CD4-positive, alpha-beta T cell treated with Interleukin-4 for 4 hours (primary cell): ENCODE results near the gene GPHN.

Experiments
- DNase-seq: peaks from one replicate; pipeline ENCODE4 v3.0.0-alpha.2; 2020

The GPHN gene

DNA sequence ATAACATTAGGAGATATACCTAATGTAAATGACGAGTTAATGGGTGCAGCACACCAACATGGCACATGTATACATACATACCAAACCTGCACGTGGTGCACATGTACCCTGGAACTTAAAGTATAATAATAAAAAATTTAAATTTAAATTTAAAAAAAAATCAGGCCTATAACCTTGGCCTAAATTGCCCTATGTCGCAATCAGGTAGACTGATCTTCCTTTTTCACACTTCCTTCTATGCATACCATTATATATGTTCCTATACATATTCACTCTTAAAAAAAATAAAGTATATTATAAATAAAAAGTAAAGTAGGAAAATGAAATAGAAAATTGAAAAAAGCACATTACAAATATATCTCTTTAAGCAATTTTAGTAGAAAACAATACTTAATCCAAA lies 563.6 kb downstream of the GPHN start:
- DNase-seq: no peak

DNA sequence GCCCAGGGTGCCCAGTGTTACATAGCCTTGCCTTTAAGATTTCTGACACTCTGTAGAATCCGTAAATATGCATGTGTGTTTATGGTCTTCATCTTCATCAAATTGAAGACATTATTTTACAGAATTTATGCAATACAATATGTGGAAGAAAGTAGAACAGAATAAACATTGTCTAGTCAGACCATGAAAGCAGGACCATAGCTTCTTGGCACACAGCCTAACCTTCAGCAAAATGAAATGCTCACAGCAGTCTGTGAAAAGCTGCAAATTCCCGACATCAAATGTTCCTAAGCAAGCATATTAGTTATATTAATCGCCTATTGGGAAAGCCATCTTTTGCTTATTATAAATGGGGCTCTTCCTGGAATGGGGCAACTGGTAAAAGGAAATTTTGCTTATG lies 570.0 kb downstream of the GPHN start:
- no peak for DNase-seq

DNA sequence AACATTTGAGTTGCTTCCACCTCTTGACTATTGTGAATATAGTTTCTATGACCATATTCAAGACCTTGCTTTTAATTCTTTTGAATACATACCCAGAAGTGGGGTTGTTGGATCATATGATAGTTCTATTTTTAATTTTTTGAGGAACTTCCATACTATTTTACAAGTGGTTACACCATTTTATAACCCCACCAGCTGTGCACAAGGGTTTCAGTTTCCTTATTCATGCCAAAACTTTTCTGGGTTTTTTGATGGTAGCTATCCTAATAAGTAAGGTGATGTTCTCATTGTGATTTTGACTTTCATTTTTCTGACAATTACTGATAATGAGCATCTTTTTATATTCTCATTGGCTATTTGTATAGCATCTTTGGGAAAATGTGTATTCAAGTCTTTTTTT lies 571.9 kb downstream of the GPHN start:
- no peak for DNase-seq

DNA sequence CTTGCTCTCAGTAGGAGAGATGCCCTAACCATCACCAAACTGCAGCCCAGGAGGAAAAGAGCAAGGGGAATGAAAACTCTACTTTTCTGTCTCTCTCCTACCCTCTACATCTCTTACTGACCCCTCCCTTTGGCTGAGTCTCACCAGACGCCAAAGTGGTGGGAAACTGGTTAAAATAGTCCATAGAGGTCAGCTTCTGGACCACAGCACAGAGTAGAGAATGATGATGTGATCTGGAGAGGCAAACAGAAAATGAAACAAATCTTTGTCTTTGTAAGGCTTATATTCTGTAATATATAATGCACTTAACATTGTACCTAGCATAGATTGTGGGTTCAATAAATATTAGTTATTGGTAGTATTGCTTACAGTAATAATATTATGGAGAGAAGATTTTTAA lies 600.3 kb downstream of the GPHN start:
- DNase-seq: no peak

DNA sequence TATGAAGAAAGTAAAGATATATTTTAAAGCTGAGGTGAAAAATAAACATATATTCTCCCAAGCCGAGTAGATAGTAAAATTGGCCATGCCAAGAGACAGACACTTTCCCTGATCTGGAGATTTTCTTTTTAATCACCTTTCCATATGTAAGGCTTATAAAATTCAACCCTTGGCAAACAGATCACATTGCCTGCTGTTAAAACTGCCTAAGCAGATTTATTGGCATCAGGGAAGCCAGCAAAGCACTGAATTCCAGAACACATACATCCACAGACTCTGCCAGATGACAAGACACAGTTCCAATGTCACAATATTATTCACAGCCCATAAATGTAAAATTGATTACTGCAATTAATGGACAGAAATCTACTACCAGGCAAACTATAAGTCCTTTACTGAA lies 603.1 kb downstream of the GPHN start:
- no peak for DNase-seq

DNA sequence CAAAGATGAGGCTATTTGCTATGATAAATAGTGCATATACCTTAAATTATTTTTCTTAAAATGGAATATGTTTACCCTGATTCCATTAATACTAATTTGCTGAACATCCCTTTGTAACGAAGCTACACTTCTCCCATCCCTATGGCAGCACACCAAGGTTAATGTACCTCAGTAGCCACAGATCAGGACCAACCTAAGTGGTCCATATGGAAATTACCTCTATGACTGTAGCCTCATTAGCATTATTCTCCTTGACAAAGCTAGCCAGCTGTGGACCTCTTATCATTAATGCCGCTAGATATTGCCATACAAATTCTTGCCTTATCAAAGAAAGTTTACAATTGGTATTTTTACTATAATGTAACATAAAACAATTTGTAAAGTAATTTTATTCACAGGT lies 604.4 kb downstream of the GPHN start:
- no peak for DNase-seq

DNA sequence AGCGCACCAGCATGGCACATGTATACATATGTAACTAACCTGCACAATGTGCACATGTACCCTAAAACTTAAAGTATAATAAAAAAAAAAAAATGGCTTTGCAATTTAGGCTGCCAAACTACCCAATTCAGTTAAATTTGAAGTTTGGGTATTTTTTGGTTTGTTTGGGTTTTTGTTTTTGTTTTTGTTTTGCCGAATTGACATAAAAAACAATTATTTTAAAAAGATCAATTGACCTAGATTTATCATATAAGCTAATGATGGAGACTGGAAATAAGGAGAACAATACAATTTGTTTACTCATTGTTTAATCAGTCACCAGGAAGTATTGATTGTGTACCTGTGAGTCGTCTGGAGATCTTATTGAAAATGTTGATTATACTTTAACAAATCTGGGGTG lies 619.2 kb downstream of the GPHN start:
- DNase-seq: no peak

DNA sequence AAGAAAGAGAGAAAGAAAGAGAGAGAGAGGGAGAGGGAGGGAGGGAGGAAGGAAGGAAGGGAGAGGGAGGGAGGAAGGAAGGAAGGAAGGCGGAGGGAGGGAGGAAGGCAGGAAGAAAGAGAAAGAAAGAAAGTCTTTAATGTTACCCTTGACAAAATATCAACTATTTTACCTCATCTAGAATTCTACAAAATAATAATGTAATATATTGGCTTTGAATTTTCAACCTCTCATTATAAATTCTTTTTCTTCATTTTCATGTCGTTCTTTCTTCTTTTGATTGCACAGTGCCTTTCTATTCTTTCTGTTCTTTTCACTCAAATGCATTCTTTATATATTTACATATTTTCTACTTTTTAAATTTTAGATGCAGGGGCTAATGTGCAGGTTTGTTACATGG lies 621.8 kb downstream of the GPHN start:
- no peak for DNase-seq

DNA sequence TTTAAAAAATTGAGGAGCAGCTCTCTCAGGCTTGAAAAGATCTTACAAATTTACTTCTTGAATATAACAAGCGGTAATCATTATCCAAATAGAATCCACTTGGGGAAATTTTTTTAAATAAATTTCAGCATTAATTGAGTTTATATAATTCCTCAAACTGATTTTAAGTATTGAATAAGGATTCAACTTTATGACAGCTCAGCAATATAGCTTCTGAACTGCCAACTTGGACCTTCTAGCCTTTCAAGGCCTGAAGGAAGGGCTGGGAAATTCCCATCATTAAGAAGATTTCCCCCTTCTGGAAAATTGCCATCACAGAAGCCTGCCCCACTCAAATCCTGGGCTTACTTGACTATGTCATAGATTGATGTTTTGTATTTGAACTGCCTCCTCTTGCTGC lies 623.7 kb downstream of the GPHN start:
- DNase-seq: no peak

DNA sequence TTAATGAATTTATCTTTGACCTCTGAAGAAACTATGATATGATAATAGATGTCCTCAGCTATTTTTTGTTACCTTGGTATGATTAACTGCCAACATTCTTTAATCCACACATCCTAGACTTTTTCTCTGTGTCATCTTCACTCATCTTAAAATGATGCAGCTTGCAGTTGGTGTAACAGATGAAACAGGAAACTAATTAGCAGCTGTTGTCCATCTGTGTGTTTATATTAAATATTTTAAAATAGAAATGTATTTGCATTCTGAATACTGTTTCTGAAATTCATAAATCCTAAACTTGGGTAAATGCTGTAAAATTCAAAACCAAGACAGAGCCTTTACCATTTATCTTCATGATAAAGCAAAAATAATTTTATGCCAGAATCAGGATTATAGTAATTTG lies 625.2 kb downstream of the GPHN start:
- no peak for DNase-seq

DNA sequence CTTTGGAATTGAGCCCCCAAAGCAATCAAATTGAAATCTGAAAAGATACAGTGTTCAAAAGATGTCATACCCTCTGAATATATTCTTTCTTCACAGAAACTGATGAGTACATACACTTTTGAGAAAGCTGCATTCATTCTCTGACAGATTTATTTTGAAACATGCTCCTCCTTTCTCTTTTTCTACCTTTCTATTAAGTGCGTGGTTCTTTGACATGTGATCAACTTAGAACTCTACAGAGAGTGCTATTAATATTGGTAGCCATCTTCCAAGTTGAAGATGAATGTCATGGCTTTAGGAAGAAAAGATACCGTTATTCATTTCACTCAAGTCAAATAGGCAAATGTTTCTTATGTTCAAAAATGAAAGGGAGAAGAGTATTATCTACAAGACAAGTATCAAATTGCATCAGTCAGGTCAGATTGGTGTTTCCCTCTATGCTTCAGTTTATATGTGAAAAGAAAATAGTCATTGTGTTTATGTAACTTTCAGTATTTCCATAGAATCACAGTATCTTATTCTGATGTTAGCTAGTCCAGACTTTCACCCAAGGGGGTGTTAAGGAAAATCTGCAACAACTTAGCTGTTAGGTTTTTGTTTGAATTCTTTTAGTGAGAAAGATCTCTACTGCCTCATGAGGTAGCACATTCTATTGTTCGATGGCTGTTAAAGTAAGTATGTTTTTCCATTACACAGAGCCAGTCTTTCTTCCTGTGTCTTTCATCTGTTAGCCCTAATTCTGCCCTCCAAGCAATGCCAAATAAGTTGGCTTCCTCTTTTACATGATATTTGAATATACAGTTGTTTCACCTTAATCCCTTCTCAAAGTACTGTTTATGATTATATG lies 625.9 kb downstream of the GPHN start:
- no peak for DNase-seq

DNA sequence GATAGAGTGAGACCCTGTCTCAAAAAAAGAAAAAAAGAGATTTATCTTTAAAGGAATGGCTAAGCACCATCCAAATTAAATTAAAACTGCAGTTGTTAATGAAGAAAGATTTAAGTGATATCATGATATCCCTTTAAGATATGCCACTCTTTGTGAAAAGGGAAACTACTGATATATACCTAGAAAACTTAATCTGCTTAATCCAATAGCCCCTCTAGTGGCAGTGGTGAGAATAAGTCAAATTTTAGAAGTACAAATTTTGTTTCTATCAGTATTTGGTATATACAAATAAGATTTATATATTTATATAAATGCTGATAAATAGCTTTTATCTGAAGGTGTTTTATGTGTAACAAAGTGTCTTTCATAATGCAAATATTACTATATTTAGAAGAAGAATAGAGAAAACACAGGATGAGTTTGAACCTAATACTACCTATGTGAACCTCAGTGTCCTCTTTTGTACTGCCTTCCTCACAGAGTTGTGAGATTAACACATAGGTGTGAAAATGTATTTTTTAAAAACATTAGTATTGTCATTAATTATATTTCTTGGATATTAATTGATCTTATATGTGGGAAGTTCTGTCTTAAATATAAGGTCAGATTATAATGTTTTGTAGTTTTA lies 629.9 kb downstream of the GPHN start:
- peak; percentile 2 for DNase-seq

DNA sequence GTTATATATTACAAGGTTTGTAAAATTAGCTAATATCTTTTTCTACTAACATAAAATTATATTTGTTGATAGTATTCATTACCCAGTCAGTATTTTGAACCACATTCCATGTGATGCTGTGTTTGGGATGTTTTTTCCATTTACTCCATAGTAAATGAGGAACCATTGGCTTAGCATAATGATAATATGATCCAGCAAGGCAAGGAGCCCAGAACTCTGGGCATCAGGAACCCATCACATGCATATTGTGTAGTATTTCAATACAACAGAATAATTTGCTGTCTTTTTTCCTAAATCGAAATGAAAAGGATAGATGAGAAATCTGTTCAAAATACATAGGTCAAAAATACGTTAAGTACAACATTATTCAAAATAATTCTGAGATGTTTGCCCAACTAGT lies 632.6 kb downstream of the GPHN start:
- no peak for DNase-seq

DNA sequence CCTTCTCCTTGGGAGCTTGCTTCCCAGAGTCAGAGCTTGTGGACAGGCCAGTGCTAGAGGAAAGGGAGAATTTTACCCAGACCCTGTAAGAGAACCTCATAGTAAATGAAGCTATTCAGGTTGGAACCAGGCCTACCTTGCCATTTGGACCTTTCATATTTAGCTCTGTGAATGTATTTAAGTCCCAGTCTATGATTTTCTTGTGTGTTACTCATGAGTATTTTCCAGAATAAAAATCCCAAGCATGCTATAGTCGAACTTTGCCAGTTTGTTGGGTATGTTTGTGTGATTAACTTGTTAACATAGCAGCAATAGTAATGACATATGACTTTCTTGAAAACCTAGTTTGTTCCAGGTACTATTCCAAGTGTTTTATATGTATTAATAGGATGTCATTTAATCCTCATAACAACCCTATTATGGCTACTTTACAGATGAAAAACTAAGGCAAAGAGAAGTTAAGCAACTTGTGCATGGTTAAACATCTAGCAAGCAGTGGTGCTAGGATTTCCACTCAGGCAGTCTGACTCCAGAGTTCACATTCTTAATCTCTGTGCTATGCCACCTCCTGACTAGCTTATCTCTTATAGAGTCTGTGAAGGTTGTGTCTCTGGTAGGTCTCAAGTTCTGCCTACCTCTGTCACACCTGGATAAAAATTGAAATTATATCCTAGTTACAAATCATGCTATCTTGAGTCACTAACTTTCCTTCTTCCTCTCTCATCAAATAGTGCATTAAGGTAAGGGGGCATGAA lies 633.4 kb downstream of the GPHN start:
- DNase-seq: no peak

DNA sequence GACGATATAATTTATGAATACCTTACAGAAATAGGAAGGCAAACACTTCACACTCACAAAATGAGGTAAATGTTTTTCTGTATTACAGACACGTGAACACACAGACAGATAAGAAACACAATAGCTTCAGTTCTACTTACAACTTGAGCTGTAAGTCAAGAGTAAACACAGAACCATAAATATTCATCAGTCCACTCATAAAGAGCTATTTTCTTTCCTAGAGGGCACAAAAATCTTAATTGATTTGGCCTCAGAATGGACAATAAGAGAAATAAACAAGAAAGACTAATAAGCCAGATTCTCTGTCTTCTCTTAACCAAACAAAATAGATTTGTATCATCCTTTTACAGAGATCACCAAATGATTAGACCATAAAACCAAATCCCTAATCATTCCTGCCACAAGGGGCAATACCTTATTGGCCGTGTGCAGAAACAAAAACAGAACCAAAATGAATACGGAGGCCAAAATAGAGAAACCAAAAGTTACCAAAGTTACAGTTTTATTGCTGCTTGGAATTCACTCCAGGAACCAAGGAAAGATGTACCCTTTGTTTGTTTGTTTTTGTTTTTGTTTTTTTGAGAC lies 643.2 kb downstream of the GPHN start:
- no peak for DNase-seq

DNA sequence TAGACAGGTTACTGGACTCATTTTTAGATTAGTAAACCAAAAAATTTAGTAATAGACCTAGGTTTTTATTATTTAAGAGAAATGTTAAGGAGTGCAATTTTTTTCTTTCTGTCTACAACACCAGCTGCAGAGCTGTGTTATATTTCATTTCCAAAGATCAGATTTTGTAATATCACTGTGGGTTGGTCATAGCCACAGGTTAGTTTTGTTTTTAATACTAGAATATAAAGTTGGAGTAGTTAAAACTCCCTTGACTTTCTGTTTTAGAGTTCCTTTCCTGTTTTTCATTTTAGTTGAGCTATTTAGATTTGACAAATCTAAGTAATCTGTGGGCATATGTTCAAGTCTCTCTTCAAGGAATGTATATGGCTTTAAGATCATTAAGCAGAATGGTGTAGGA lies 650.6 kb downstream of the GPHN start:
- DNase-seq: no peak

DNA sequence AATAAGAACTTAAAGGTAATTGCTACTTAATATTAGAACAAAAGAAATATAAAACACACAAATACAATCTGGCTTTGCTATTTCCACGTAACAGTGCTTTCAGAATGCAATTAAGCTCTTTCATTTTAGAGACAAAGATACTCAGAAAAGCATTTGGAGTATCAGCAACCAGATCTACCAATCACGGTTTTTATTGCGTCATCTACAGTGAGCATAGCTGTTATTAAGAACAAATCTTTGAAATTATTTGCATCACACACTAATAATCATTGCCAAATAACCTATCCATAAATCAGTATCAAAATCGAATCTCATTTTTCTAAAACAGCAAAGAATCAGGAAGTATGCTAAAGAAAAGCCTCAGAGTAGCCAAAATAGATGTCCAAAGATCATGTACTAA lies 654.4 kb downstream of the GPHN start:
- no peak for DNase-seq

DNA sequence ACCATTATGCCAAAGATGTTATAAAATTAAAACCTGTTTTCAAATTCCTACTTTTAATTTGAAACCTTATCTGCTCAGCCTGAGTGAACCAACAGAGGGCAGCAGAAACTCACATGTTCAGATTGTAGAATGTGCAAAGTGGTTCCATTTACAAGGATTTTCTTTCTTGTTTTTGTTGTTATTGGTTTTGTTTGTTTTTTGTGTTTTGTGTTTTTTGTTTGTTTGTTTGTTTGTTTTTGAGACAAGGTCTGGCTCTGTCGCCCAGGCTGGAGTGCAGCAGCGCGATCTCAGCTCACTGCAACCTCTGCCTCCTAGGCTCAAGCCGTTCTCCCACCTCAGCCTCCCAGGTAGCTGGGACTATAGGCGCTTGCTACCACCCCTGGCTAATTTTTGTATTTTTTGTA lies 658.5 kb downstream of the GPHN start:
- peak; percentile 33 for DNase-seq

DNA sequence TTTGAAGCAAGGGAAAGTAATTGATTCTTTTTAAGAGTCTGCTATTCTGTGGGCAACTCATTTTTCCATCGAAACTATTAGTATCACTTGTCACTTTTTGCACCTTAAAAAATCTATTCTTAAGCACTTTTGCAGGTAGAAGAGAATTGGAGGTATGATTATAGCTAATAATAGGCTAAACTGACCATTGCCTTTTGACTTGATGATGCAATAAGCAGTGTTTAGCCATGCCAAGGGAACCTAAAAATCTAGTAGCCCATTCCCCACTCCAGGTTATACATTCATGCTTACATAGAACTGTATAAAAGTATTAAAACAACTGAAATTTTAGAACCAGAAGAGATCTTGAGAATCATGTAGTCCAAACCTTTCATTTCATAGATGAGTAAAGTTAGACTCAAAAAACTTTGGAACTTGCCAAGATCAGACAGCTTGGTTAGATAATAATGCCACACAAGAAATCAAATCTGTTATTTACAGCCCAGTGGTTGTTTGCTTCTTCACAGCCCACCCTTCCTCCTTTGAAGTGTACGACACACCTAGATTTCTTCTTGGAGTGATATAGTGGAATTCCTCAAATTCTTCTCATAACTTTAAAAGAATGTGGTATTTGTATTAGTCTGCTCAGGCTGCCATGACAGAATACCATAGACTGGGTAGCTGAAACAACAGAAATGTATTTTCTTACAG lies 659.6 kb downstream of the GPHN start:
- no peak for DNase-seq

DNA sequence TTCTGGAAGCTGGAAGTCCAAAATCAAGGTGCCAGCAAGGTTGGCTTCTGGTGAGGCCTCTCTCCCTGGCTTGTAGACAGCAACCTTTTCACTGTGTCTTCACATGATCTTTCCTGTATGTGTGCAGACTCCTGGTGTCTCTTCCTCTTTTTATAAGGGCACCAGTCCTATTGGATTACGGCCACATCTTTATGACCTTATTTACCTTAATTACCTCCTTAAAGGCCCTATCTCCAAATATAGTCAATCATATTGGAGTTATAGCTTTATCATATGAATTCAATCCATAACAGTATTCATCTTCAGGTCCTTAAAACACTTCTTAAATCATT lies 660.1 kb downstream of the GPHN start:
- no peak for DNase-seq

DNA sequence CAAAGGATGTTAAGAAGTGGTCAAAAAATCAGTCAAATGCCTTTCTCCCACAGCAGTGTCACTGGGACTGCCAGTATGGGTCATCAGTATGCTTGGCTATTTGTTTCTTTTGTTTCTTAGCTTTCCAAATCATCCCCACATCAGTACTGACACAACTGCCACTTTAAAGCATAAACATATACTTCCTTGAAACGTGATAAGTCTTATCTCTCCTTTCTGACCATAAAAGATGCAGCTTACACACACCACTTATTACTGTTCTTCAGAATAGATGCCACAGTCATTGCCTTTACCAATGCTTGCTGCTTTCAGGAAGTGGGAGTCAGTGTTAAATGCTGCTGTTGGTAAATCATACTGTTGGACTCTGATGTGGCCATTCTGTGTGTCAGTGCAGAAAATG lies 662.7 kb downstream of the GPHN start:
- no peak for DNase-seq

DNA sequence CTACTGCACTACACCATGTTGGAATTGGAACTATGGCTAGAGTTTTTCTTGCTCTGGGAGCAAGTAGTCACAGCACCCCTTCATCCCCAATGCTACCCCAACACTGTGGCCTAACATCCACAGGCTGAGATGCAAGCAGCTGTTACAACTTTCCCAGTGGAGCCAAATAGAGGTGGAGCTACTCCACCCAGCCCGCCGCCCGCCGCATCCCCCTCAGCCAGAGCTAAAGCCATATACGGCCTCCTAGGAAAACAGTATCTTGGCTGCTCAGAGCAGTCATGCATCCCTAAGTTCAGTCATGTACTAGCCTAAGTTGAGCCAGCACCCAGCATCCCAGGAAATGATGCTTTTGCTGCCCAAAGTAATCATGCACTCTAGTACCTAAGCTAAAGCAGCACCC lies 664.1 kb downstream of the GPHN start:
- no peak for DNase-seq

DNA sequence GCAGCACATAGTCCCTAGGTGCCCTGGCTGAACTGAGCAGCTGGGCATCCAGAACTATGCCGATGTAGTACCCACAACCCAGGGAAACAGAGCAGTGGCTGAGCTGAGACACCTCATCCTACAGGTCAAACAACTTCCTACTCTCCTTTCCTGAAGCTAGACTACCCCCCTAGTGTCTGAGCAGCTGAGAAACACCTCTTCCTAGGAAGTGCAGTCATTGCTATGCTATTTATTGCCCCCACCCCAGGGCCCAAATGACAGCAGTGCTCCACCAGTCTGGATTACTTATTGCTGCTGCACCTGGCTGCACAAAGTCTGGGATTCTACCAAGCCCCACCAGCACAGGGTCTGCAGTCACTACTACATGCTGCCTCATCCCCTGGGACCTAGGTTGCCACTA lies 664.6 kb downstream of the GPHN start:
- no peak for DNase-seq
